GM21367 (cell line): ENCODE measurements around the gene GDF11.
A peak's percentile ranks its signal among the peaks of the same experiment; 100 is the strongest.

Experiments used
- ATAC-seq: cut with Tn5 transposase; IDR thresholded peaks from one replicate; pipeline ENCODE4 v1.9.1; 2021; ENCODE audit not compliant: unreplicated experiment

The GDF11 gene

GRCh38 chr12:55742719-55743405 lies at the start of gene GDF11:
GDF11 (plus strand) TSS chr12:55743122; CDS start chr12:55743317, 195 bp downstream.
- peak; percentile 29 for ATAC-seq

GRCh38 chr12:55693323-55694187 lies 49.4 kb upstream of the GDF11 start:
- no peak for ATAC-seq

- no peak for ATAC-seq
Observed at GRCh38 chr12:55694188-55694515, 48.8 kb upstream of the GDF11 start.

- no peak for ATAC-seq
Observed at GRCh38 chr12:55694651-55695050, 48.3 kb upstream of the GDF11 start.

GRCh38 chr12:55695349-55695748 lies 47.6 kb upstream of the GDF11 start:
- ATAC-seq, result no peak

GRCh38 chr12:55696141-55696540 lies 46.8 kb upstream of the GDF11 start:
- ATAC-seq, result no peak

- no peak for ATAC-seq
Observed at GRCh38 chr12:55696796-55697462, 46.0 kb upstream of the GDF11 start.

- ATAC-seq, result no peak
Observed at GRCh38 chr12:55697686-55698085, 45.2 kb upstream of the GDF11 start.

GRCh38 chr12:55698241-55698955 lies 44.5 kb upstream of the GDF11 start:
- ATAC-seq, result no peak

- ATAC-seq, result no peak
Observed at GRCh38 chr12:55698965-55699364, 44.0 kb upstream of the GDF11 start.

GRCh38 chr12:55699471-55700055 lies 43.4 kb upstream of the GDF11 start:
- ATAC-seq, result no peak

- ATAC-seq, result no peak
Observed at GRCh38 chr12:55700255-55701018, 42.5 kb upstream of the GDF11 start.

GRCh38 chr12:55702861-55703260 lies 40.1 kb upstream of the GDF11 start:
- ATAC-seq, result no peak

GRCh38 chr12:55703288-55703687 lies 39.6 kb upstream of the GDF11 start:
- no peak for ATAC-seq

GRCh38 chr12:55703901-55704761 lies 38.8 kb upstream of the GDF11 start:
- no peak for ATAC-seq

- ATAC-seq, result no peak
Observed at GRCh38 chr12:55704824-55705718, 37.9 kb upstream of the GDF11 start.

- ATAC-seq, result no peak
Observed at GRCh38 chr12:55705782-55706402, 37.0 kb upstream of the GDF11 start.
